ENCODE data around the gene CENPP.

Gene CENPP

DNA sequence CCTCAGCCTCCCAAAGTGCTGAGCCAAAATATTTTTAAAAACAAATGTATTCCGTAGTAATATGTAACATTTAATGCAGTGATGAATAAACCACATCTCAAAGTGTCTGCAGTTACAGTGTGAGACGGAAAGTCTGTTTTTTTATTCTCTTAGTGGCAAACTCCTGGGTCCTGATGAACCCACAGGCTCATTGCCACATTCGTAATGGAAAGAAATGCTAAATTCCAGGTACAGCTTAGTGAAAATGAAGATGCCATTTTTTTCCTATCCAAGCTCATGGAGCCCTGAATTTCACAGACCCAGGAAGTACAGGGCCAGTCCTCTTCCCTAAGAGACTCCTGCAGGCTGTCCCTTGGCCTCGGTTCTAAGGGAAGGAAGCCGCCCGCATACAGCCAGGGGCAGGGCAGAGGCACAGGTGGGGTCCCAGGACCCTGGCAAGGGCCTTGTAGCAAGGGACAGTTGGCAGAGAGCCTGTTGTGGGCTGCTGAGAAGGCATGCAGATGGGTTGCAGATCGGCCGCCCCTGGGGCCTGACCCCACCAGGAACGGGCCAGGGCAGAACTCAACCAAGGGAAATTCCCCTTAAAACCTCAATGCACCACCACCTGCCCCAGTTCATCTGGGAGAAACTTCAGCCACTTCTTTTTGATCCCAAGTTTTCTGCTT, 308.0 kb downstream of the CENPP start:
- in situ Hi-C loops (cut with MboI; ENCODE audit: low sequenced_read_pairs), result no loop called here

DNA sequence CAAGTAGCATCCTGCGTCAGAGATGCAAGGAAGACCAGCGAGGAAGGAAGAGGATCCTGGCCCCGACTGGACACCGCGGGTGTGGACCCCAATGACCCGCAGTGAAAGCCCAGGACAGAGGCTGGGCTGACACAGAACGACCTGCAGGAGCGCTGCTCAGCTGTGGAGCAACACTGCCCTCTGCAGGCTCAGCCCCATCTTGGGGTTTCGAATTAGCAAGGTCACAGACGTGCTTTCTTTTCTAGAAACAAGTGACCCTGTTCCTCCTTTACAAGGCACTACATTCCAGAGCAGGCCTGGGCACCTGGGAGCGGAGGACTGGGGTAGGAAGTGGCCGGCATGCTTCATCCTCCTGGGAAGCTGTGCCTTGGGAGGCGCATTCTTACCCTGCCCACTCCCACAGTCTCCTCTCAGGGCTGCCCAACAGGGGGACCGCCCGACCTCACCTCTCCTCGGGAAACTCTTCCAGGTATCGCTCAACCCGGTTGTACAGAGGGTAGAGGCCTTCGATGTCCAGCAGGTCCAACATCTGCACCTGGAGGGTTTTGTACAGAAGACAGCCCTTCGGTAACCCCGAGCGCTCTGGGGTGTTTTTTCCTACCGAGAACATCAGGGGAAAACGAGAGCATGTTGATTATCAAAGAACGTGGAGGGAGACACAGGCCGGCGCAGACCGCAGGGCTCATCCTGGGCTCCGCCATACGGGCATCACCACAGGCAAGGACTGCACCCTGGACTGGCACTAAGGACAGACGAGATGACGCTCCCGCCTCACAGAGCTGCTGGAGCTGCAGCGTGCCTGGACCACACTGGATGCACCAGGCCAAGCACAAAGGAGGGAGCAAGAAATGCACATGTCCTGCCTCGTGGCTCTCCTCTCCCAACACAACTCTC, 309.2 kb downstream of the CENPP start:
- in situ Hi-C loops (cut with MboI; ENCODE audit: low sequenced_read_pairs), result no loop called here

DNA sequence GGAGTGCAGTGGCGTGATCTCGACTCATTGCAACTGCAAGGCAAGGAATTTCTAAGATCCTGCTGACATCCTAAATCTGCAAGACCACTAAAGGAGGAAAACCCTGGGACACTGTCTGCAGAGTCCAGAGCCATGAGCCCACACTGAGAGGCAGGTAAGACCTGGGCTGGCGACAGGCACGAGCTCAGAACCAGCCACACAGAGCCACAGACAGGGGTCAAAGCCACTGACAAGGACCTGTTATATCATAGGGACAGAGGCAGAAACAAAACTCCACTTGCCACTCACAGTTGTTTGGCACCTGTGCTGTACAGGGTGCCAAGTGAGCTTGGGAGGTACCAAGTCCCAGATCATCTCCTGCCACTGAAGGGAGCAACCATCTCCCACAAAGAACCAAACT, 310.0 kb downstream of the CENPP start:
- in situ Hi-C loops (cut with MboI; ENCODE audit: low sequenced_read_pairs), result no loop called here

DNA sequence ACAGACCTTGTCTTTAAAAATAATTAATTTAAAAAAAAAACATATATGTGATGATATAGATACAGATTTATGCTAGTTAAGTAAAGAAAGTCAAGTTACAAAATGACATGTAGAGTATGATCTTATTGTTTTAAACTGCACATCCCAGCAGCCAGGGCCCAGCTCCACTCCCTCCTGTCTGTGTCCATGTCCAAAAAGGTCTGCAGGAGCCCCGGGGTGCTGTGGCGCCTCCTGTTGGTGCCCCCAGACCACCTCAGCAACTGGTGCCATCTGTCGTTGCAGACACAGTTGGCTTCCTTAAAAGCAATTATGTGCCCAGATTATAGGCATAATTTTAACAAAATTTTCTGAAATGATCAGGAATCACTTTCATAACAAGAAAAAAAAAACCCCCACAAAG, 310.9 kb downstream of the CENPP start:
- in situ Hi-C loops (cut with MboI; ENCODE audit: low sequenced_read_pairs), result no loop called here

DNA sequence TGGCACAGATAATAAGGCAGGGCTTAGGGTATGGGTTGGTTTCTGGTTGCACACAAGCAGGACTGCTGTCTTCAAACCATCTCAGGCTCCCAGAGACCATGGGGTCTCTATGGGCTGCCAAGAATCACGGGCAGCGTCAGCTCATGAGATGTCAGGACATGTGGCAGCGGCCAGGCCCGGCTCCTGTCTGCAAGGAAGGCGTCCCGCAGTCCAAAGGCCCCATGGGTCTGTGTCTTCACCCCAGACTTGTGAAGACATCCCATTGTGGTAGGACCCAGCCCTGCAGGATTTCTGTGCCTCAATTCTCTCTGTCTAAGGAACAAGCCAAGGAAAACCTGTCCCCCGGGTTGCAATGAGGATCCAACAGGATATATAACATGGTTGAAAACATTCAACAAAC, 311.6 kb downstream of the CENPP start:
- in situ Hi-C loops (cut with MboI; ENCODE audit: low sequenced_read_pairs), result no loop called here

DNA sequence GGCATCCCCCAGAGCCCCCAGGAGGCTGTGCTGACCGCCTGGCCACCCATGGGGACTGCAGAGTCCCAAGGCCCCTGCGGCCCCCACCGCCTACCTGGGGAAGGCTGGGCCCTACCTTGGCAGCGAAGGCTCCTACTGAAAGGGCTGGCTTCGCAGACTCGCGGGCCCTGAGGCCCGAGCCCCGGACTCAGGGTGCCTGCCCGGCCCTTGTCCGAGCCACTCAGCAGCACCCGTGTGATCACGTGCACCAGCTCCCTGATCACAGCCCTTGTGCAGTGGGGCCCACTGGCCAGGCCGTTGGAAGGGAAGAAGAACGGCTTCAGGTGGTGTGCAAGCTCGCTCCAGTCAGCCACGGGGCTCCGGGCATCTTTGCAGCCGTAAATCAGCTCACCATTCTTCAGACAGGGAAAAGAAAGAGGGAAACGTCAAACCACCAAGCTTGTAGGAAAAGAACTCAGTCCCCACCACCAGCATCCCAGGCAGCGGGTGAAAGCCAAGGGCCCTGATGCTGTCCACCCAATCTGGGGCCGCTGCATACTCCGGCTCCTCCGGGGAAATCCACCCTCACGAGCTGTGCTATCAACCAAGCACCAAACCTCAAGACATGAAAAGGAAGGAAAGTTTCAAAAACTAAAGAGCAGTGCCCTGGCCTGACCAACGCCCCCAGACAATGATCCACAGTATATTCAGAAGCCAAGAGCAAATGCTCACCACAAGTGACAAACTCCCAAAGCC, 312.3 kb downstream of the CENPP start:
- in situ Hi-C loops (cut with MboI; ENCODE audit: low sequenced_read_pairs), result no loop called here

DNA sequence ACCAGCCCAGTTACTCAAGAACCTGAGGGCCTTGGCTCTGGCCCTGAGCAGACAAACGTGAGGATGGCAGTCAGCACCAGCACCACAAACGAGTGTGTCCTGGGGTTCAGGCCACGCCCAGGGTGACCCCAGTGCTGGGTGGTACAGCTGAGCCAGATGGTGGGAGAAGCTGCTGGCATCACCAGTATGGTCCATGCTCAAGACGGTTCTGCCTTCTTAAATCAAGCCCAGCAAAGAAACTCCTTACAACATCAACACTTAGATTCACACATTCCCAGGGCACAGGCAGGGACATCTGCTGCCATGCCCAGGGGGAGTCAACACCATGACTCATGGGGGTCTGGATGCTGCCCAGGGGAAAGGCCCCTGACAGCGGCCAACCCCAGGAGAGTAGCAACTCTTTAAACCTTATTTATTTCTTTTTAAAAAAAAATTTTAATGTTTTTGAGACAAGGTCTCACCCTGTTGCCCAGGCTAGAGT, 312.9 kb downstream of the CENPP start:
- in situ Hi-C loops (cut with MboI; ENCODE audit: low sequenced_read_pairs), result no loop called here

DNA sequence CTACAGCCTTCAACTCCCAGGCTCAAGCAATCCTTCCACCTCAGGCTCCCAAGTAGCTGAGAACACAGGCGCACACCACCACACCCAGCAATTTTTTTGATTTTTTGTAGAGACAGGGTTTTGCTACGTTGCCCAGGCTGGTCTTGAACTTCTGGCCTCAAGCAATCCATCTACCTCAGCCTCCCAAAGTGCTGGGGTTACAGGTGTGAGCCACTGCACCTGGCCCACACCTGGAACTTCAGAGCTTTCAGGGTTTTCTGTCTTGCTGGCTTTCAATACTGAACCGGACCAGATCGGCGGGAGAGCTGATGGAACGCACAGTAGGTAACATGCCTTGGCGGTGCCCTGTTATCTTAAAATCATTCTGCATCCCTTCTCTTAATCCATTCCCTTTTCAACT, 313.4 kb downstream of the CENPP start:
- in situ Hi-C loops (cut with MboI; ENCODE audit: low sequenced_read_pairs), result no loop called here

DNA sequence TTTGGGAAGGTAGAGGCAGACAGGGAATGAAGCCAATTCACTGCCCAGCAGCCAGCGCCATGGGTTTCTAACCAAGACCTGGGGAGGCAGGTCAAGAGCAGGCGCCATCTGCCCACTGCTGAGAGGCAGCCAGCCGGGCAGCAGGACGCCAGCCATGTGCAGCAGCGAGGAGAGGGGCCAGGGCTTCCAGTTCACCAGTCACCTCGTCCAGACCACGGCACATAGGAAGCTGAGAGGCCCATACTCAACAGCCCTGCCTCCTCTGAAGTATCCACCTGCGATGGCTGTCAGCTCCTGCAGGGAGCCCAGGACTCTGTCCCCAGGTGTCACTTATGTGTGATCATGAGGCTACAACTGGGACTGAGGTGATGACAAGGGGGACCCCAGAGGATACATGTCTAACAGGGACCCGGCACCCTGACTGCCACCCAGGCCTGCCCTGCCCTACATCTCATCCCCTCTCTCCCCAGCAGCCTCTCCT, 314.1 kb downstream of the CENPP start:
- in situ Hi-C loops (cut with MboI; ENCODE audit: low sequenced_read_pairs), result no loop called here

DNA sequence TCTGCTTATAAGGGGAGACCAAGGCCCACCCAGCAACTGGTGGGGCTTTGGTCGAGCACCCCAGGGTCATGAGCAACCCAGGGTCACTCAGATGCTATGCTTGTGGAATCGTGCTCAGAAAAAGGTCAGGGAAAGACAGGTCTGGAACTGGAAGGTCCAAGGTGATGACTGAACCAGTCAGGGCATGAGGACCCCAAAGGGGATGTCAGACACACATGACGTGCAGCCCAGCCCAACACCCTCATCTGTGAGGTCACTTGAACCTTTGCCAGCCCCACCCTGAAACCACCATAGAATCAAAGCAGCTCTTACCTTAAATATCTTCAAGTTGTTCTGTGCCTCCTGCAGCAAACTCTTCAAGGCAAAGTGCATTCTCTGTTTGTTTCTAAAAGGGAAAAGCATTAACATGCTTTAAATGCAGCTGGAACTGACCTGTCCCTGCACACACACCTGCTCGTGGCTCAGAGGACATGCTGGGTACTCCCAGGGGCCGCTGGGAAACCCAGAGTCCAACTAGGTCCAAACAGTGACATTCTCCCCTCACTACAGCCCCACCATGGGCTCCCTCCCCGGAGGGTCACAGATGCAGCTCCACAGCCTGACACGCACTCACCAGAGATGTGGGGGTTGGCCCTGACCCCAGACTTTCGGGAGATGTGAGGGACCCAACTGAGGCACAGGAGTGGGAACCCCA, 314.8 kb downstream of the CENPP start:
- in situ Hi-C loops (cut with MboI; ENCODE audit: low sequenced_read_pairs), result no loop called here

DNA sequence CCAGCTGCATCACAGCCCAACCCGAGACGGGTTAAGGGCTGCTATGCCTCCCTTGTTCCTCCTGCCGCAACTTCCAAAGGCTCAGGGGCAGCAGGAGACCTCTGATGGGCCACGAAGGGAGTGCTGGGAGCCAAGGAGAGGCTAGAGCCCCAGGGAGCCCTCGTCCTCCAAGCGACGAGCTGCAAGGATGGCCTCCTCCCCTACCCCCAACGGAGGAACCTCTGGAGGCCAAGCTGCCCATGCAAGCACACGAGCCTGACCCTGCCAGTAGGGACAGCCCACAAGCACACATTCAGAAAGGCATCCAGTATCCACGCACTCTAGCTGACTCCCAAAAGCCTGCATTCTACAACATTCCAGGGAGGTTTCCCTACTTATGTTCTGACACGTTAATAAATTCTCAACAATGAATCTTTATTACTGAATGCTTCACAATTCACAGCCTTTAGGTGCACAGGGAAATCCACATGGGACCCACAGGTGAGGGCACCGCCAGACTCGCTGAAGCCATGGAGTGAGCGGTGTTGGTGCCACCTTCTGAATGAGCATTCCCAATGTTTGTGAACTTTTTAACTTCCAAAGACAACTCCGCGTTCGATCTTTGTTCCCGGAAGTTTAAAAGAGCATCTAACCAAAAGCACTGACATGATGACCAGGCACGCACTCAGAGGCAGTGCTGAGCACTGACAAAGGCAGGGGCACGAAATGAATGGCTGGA, 315.5 kb downstream of the CENPP start:
- in situ Hi-C loops (cut with MboI; ENCODE audit: low sequenced_read_pairs), result no loop called here

DNA sequence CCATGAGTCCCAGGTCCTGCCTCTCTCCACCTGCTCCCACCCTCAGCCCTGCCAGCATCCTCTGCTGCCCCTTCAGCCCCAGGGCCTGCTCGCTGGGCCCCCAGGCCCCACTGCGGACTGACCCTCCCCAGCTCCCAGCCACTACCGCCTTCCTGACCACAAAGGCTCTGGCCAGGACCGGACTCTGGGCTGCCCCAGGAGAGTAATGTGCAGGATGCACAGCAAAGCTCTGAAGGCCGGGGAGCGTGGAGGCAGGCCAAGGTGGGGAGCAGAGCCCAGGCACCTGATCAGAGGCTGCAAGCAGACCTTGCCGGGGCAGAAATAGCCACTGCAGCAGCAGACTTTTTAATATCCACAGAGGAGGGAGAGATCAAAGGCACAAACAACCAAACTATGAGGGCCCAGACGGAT, 316.3 kb downstream of the CENPP start:
- in situ Hi-C loops (cut with MboI; ENCODE audit: low sequenced_read_pairs), result no loop called here

DNA sequence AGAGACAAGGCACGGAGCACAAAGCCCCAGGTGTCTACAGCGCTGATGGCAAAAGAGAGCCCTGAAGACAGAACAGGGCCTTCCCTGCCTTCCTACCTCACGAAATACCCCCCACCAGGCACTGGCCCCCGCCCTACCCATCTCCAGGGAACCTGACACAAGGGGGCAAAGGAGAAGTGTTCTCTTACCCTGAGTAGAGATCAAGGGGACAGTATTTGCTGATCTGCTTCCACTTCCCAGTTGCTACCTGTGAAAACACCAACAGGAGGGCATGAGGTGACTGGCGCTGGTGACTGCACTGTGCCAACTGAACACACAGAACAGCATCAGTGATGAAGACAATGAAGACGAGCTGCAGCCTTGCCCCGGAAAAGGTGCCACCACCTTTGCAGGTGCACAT, 316.8 kb downstream of the CENPP start:
- in situ Hi-C loops (cut with MboI; ENCODE audit: low sequenced_read_pairs), result no loop called here

DNA sequence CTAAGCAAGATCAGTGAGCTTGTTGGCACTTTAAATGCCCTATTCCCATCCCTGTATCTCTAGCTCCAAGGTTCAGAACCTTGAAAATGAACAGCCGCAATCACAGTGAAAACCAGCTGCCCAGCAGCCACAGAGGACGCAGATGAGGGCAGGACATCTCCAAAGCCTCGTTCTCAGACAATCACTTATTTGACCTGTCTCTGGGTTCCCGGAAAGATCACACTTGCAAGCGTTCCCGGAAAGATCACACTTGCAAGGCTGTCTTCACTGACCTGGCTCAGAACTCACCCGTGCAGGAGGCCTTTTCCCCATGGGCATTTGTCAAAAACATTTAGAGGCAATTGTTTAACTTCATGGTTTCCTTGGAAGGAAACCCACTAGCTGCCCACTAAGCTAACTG, 318.5 kb downstream of the CENPP start:
- in situ Hi-C loops (cut with MboI; ENCODE audit: low sequenced_read_pairs), result no loop called here

DNA sequence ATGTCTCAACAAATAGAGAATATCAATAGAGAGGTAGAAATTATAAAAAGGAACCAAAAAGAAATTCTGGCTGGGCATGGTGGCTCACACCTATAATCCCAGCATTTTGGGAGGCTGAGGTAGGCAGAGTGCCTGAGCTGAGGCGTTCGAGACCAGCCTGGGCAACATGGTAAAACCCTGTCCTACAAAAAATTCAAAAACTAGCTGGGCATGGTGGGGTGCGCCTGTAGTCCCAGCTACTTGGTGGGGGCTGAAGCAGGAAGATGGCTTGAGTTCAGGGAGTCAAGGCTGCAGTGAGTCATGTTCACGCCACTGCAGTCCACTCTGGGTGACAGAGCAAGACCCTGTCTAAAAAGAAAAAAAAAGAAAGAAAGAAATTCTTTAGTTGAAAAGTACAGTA, 319.3 kb downstream of the CENPP start:
- in situ Hi-C loops (cut with MboI; ENCODE audit: low sequenced_read_pairs), result no loop called here

DNA sequence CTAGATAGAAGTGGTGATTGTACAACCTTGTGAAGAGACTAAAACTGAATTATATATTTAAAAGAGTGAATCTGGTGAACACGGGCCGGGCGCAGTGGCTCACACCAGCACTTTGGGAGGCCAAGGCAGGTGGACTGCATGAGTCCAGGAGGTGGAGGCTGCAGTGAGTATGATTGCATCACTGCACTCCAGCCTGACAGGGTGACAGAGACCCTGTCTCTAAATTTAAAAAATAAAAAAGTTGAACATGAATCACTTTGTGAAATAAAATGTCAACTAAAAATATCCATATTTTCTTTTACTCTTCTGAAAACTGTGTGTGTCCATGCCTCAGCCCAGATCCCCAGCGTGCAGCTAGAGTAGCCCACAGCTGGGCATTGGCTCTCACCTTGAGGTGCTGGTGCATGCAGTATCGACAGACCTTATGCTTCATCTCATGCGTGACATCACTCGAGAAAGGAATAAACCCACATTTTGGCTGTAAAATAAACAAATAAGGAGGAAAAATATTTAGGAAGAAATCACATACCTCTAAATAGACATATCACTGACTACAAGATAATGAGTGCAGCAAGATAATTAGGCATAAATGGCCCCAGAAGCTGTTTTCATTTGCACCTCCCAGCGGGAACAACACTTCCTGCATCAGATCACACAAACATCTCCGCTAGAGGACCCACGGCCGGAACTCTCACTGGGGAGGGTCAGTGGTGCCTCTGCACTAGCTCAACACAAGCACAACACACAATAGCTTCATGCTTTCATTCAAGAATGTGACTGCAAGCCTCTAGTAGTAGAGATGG, 322.1 kb downstream of the CENPP start:
- in situ Hi-C loops (cut with MboI; ENCODE audit: low sequenced_read_pairs), result no loop called here

DNA sequence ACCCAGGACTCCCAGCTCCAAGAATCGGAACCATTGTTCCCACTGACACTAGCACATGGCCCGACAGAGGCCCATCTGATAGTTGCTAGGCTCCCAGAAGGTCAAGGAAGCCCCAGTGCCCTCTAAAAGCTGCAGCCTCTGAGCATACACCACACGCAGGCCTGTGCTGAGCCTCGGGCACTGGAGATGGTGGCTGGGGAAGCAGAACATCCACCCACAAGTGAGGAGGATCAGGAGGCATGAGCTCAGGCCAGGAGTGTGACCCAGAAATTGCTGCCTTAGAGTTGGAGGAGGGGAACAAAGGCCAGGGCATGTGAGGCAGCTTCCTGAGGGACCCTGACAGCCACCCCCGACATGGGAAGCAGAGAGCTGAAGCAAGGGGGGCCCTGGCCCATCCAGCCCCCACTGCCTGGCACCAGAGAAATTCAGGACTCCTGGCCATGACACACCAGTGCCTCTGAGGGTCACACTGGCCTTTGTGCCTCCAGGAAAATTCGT, 322.8 kb downstream of the CENPP start:
- in situ Hi-C loops (cut with MboI; ENCODE audit: low sequenced_read_pairs), result no loop called here

DNA sequence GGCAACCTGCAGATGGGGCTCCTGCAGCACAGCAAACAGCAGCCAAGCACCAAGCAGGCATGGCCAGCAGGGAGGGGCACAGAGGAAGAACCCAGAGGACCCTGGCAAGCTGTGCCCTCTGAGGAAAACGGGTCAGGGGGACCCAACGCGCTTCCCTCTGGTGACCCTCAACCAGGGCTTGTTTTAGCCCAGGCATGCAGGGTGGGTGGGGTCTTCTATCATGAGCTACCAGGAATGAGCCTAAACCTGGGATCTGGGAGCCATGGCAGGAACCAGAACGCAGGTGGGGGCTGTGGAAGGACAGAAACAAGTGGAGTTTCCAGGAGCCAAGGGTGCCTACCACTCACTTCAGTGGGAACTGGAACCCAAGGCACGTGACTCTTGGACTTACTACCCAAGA, 323.3 kb downstream of the CENPP start:
- in situ Hi-C loops (cut with MboI; ENCODE audit: low sequenced_read_pairs), result no loop called here

DNA sequence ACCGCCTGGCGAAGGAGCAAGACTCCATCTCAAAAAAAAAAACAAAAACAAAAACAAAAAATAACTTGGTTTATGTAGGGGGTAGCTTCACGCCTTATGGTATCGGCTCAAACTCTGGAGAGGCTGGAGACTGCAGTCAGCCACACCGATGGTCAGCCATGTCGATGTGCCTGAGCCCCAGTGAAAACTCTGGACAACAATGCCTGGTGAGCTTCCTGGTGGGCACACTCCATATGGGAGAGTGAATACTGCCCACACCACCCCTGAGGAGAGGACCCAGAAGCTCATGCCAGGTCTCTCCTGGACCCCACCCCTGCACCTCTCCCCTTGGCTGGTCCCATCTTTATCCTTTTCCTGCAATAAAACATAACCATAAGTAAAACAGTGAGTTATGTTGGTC, 324.5 kb downstream of the CENPP start:
- in situ Hi-C loops (cut with MboI; ENCODE audit: low sequenced_read_pairs), result no loop called here

All from hTERT RPE-1 (cell line).